IMR-90 (cell line): ENCODE measurements around the gene SLC39A11. TPM values are rescaled to one million over a fixed set of nuclear protein-coding genes. Genes with fewer than 3 reads are reported as not detected.

Experiments
- ATAC-seq: fragments of 200-7000 bp; cut with Tn5 transposase; 2 replicates; pipeline ENCODE4 v1.9.1; 2020; ENCODE audit warnings: low read depth, mild to moderate bottlenecking, moderate library complexity
- BruUV-seq: library from RNA; stranded (reverse); fragments of 400-500 nt; replicated peaks from 2 replicates; lab custom pipeline; 2021; lab: Mats Ljungman, UMichigan
- CTCF ChIA-PET: fragments of 300-600 bp; formaldehyde crosslinking; extraction: SDS; loops from one replicate; lab custom pipeline; 2021; ENCODE audit warnings: antibody characterized with exemption; lab: Yijun Ruan, JAX
- POLR2A ChIA-PET: fragments of 300-600 bp; sonication (Branson Sonifier 250); formaldehyde crosslinking; loops from one replicate; lab custom pipeline; 2022; ENCODE audit warnings: antibody characterized with exemption; ENCODE audit not compliant: unreplicated experiment; lab: Charles Lee
- DNase-seq: peaks from one replicate; pipeline ENCODE4 v3.0.0; 2013
- H2AFZ ChIP-seq: replicated peaks from 2 replicates; pipeline ENCODE3; 2013; ENCODE audit warnings: low read length, mild to moderate bottlenecking; ENCODE audit not compliant: poor library complexity
- H2AK5ac ChIP-seq: 2 replicates; pipeline ENCODE4 v1.6.1; 2013; ENCODE audit warnings: low read depth, low read length, inconsistent platforms
- H2AK9ac ChIP-seq: replicated peaks from 2 replicates; pipeline ENCODE3; 2013; ENCODE audit warnings: mild to moderate bottlenecking, low read depth, low read length, moderate library complexity; ENCODE audit not compliant: poor library complexity
- H2BK120ac ChIP-seq: 2 replicates; pipeline ENCODE4 v1.6.1; 2013; ENCODE audit warnings: low read depth, low read length, inconsistent platforms
- H2BK15ac ChIP-seq: 3 replicates; pipeline ENCODE4 v1.6.1; 2013; ENCODE audit warnings: low read depth, low read length, inconsistent platforms
- H2BK20ac ChIP-seq: 2 replicates; pipeline ENCODE4 v1.6.1; 2013; ENCODE audit warnings: low read depth, mild to moderate bottlenecking, inconsistent platforms, low read length, moderate library complexity
- H2BK5ac ChIP-seq: 2 replicates; pipeline ENCODE4 v1.6.1; 2013; ENCODE audit warnings: mild to moderate bottlenecking, low read depth, low read length, inconsistent platforms; ENCODE audit not compliant: poor library complexity, severe bottlenecking
- H3K14ac ChIP-seq: replicated peaks from 2 replicates; pipeline ENCODE4 v1.6.1; 2013; ENCODE audit warnings: low read depth, low read length, inconsistent platforms
- H3K18ac ChIP-seq: 2 replicates; pipeline ENCODE4 v1.6.1; 2013; ENCODE audit warnings: low read depth, low read length, control low read depth
- H3K23ac ChIP-seq: 2 replicates; pipeline ENCODE4 v1.6.1; 2013; ENCODE audit warnings: low read depth, low read length, inconsistent platforms
- H3K27ac ChIP-seq: 2 replicates; pipeline ENCODE4 v1.5.1; 2013; ENCODE audit warnings: mild to moderate bottlenecking, control low read depth, low read length; ENCODE audit not compliant: insufficient read depth
- H3K27me3 ChIP-seq: 2 replicates; pipeline ENCODE4 v1.6.1; 2013; ENCODE audit warnings: low read length; ENCODE audit not compliant: control insufficient read depth, insufficient read depth
- H3K36me3 ChIP-seq: 2 replicates; pipeline ENCODE4 v1.6.1; 2013; ENCODE audit warnings: low read length, mixed read lengths; ENCODE audit not compliant: control insufficient read depth, insufficient read depth
- H3K4ac ChIP-seq: 2 replicates; pipeline ENCODE4 v1.6.1; 2013; ENCODE audit warnings: low read depth, low read length, inconsistent platforms
- H3K4me1 ChIP-seq: 2 replicates; pipeline ENCODE4 v1.6.1; 2013; ENCODE audit warnings: low read length, mixed read lengths; ENCODE audit not compliant: control insufficient read depth, insufficient read depth
- H3K4me2 ChIP-seq: 2 replicates; pipeline ENCODE4 v1.6.1; 2013; ENCODE audit warnings: low read depth, mild to moderate bottlenecking, control low read depth, low read length, moderate library complexity
- H3K4me3 ChIP-seq: 2 replicates; pipeline ENCODE4 v1.5.1; 2013; ENCODE audit warnings: low read depth, mild to moderate bottlenecking, control low read depth, low read length, moderate library complexity; ENCODE audit not compliant: insufficient read depth
- H3K56ac ChIP-seq: 2 replicates; pipeline ENCODE4 v1.6.1; 2013; ENCODE audit warnings: low read length, inconsistent platforms; ENCODE audit not compliant: insufficient read depth; ENCODE audit errors: extremely low read depth
- H3K79me1 ChIP-seq, 2 experiments: 2 replicates each; pipeline ENCODE4 v1.6.1; 2013; ENCODE audit warnings: low read length in 2 of 2, inconsistent platforms in 1 of 2, low read depth in 1 of 2
- H3K9ac ChIP-seq: 2 replicates; pipeline ENCODE4 v1.6.1; 2013; ENCODE audit warnings: low read depth, low read length, control low read depth
- H3K9me1 ChIP-seq: 2 replicates; pipeline ENCODE4 v1.6.1; 2013; ENCODE audit warnings: low read length, inconsistent platforms; ENCODE audit not compliant: insufficient read depth
- H3K9me3 ChIP-seq: 2 replicates; pipeline ENCODE4 v1.6.1; 2013; ENCODE audit warnings: low read length; ENCODE audit not compliant: control insufficient read depth, insufficient read depth
- H4K20me1 ChIP-seq: 2 replicates; pipeline ENCODE4 v1.6.1; 2013; ENCODE audit warnings: low read length, inconsistent platforms; ENCODE audit not compliant: insufficient read depth
- H4K5ac ChIP-seq: 2 replicates; pipeline ENCODE4 v1.6.1; 2013; ENCODE audit warnings: mild to moderate bottlenecking, low read depth, low read length, control low read depth
- H4K8ac ChIP-seq, 2 experiments: 2 replicates each; pipeline ENCODE4 v1.6.1; 2013; ENCODE audit warnings: low read depth in 2 of 2, low read length in 2 of 2, control low read depth in 1 of 2, inconsistent platforms in 1 of 2
- H4K91ac ChIP-seq: 2 replicates; pipeline ENCODE4 v1.6.1; 2013; ENCODE audit warnings: low read depth, low read length, inconsistent platforms; ENCODE audit not compliant: insufficient read depth
- BHLHE40 ChIP-seq: fragments of 150-350 bp; IDR thresholded peaks from 2 replicates; pipeline ENCODE4 v1.6.1; 2016; ENCODE audit warnings: mild to moderate bottlenecking, low read depth, low read length
- CEBPB ChIP-seq: IDR thresholded peaks from 2 replicates; pipeline ENCODE4 v1.6.1; 2012; ENCODE audit warnings: low read depth, low read length, improper control_type of control experiment
- CHD1 ChIP-seq: IDR thresholded peaks from 2 replicates; pipeline ENCODE4 v1.6.1; 2012; ENCODE audit warnings: low read depth, low read length, improper control_type of control experiment
- CTCF ChIP-seq: conservative IDR thresholded peaks from 2 replicates; pipeline ENCODE4 v1.5.1; 2012; ENCODE audit warnings: mild to moderate bottlenecking, low read depth, low read length, improper control_type of control experiment
- MAFK ChIP-seq: IDR thresholded peaks from 2 replicates; pipeline ENCODE4 v1.6.1; 2012; ENCODE audit warnings: low read depth, low read length, improper control_type of control experiment
- MAZ ChIP-seq: IDR thresholded peaks from 2 replicates; pipeline ENCODE4 v1.6.1; 2012; ENCODE audit warnings: low read depth, mild to moderate bottlenecking, low read length, improper control_type of control experiment, moderate library complexity, borderline replicate concordance
- SMC3 ChIP-seq: fragments of 150-350 bp; IDR thresholded peaks from 2 replicates; pipeline ENCODE4 v1.6.1; 2016; ENCODE audit warnings: low read depth, mild to moderate bottlenecking, antibody characterized with exemption, low read length, moderate library complexity
- USF2 ChIP-seq: fragments of 150-350 bp; IDR thresholded peaks from 2 replicates; pipeline ENCODE4 v1.6.1; 2017; ENCODE audit warnings: mild to moderate bottlenecking, antibody characterized with exemption, low read length, low read depth
- WGBS, 2 experiments: methylation state at CpG; one replicate each; pipeline versions ENCODE4 v1.1.5 to v1.1.7; 2013; ENCODE audit warnings: missing lambda C conversion rate in 2 of 2; ENCODE audit not compliant: insufficient read length in 1 of 2; ENCODE audit errors: extremely low coverage in 2 of 2; 5-methylcytosine and 5-hydroxymethylcytosine counted together
- dilution Hi-C: fragments of 300-500 bp; cut with HindIII; formaldehyde crosslinking; loops from one replicate; pipeline ENCODE4 v1.14.3; 2018; ENCODE audit warnings: low sequenced_read_pairs; ENCODE audit not compliant: unreplicated experiment
- in situ Hi-C: fragments of 300-500 bp; cut with MboI; formaldehyde crosslinking; loops from 3 replicates; pipeline ENCODE4 v1.14.3; 2019; ENCODE audit warnings: low sequenced_read_pairs, inconsistent platforms, mixed read lengths
- intact Hi-C: fragments of 100-400 bp; cut with micrococcal nuclease; formaldehyde crosslinking; loops from 2 replicates; pipeline ENCODE4 v1.10.0; 2022
- polyA plus RNA-seq, 3 experiments: library from polyadenylated mRNA; depleted of rRNA; stranded (reverse); fragments of >200 nt; gene quantifications; 2 replicates each; pipeline ENCODE4 v1.2.3, GENCODE V29; 2012; ENCODE audit warnings: low replicate concordance in 1 of 3
- total RNA-seq: library from RNA; depleted of rRNA; stranded (reverse); fragments of >200 nt; gene quantifications from 2 replicates; pipeline ENCODE4 v1.2.3, GENCODE V29; 2012

Gene SLC39A11
- total and polyA plus RNA-seq, 2 of the 4 experiments (the other 2 are of a cell fraction) = 8.8 to 14.3 TPM

- H2AK9ac ChIP-seq = no peak overlapping the region
- no TSS peak for BruUV-seq
- 90% methylated on average over 2 of the region's 5 CpGs; no CpG with 5 or more reads in 1 of the 2 experiments for WGBS, 2 experiments
- H3K18ac ChIP-seq = no peak overlapping the region
- no peaks in the 10 kb centered on the region for H3K4me1 ChIP-seq
- in situ Hi-C loops = no loop called here
- H3K79me1 ChIP-seq = no peaks in the 10 kb centered on the region
- TF ChIP-seq MAFK (no peak), CHD1 (no peak), USF2 (no peak), BHLHE40 (no peak), MAZ (no peak), CEBPB (no peak), SMC3 (no peak), CTCF (no peak)
- H3K27ac ChIP-seq = no peak overlapping the region
- H2BK20ac ChIP-seq = no peak overlapping the region
- DNase-seq (no peak), ATAC-seq (no peak)
- no peak overlapping the region for H3K9ac ChIP-seq
- H3K27me3 ChIP-seq = no peaks in the 10 kb centered on the region
- no peaks in the 10 kb centered on the region; the same call in 1 of the 2 replicates for H3K9me1 ChIP-seq
- no peaks in the 10 kb centered on the region for H3K9me3 ChIP-seq
- H4K5ac ChIP-seq = no peak overlapping the region
- H3K4me3 ChIP-seq = no peak overlapping the region
- H4K91ac ChIP-seq = no peak overlapping the region
- dilution Hi-C loops = no loop called here
- H4K8ac ChIP-seq = no peak overlapping the region
- ChIA-PET POLR2A (no interaction called here), CTCF (no interaction called here)
- no peak overlapping the region for H2BK5ac ChIP-seq
- H2AK5ac ChIP-seq = no peak overlapping the region
- H2AFZ ChIP-seq = no peak overlapping the region
- no peak overlapping the region for H3K4ac ChIP-seq
- no peak overlapping the region for H2BK15ac ChIP-seq
- intact Hi-C loops = loop anchor here (10.0 kb wide), 1 partner anchor 60 kb away; no protein-coding TSS in a partner anchor
- H3K56ac ChIP-seq = no peak overlapping the region
- H2BK120ac ChIP-seq = no peak overlapping the region
- no peak overlapping the region for H3K23ac ChIP-seq
- H3K4me2 ChIP-seq = no peak overlapping the region
- no peaks in the 10 kb centered on the region for H4K20me1 ChIP-seq
- no peaks in the 10 kb centered on the region for H3K36me3 ChIP-seq
- no peak overlapping the region for H3K14ac ChIP-seq
These were observed 317.3 kb downstream of the SLC39A11 start for GRCh38 chr17:72775237-72775636.
